Measurements from ENCODE around the gene ROCK1. TPM values are rescaled to one million over a fixed set of nuclear protein-coding genes. Genes with fewer than 3 reads are reported as not detected.

Gene ROCK1
- total and polyA plus RNA-seq, 8 donors = 50.2 to 93.2 (median 77.9) TPM

GRCh38 chr18:21115519-21116411 lies 4.2 kb upstream of the ROCK1 start:
- TF ChIP-seq CTCF (IDR thresholded peaks at IDR 0.05) = no peak
- Histone ChIP-seq H3K36me3 (no peaks in the 10 kb centered on the region), H3K4me3 (no peak overlapping the region), H3K9me3 (no peaks in the 10 kb centered on the region), H3K27me3 (no peaks in the 10 kb centered on the region), H3K4me1 (peaks cover 12 to 44% of the 10 kb centered on the region in 2 donors), H3K27ac (no peak overlapping the region)
- ATAC-seq = no peak
- no peak for DNase-seq
- intact Hi-C loops (cut with DNase I) = no loop called here

GRCh38 chr18:21112543-21113105 lies 1.0 kb upstream of the ROCK1 start:
- H3K27ac ChIP-seq = peak overlapping the region; percentile 90 to 99
- no peak for DNase-seq
- intact Hi-C loops (cut with DNase I) = no loop called here
- H3K4me1 ChIP-seq = peaks cover 18 to 46% of the 10 kb centered on the region in 2 donors
- TF ChIP-seq CTCF (IDR thresholded peaks at IDR 0.05) = no peak
- H3K27me3 ChIP-seq = no peaks in the 10 kb centered on the region
- no peak for ATAC-seq
- no peaks in the 10 kb centered on the region for H3K9me3 ChIP-seq
- no peaks in the 10 kb centered on the region for H3K36me3 ChIP-seq
- peak overlapping the region; percentile 52 to 98 for H3K4me3 ChIP-seq

- no peaks in the 10 kb centered on the region for H3K9me3 ChIP-seq
- H3K4me1 ChIP-seq = peaks cover 18 to 46% of the 10 kb centered on the region in 2 donors
- no peak for DNase-seq
- peak overlapping the region; percentile 52 to 98 for H3K4me3 ChIP-seq
- intact Hi-C loops (cut with DNase I) = no loop called here
- TF ChIP-seq CTCF (IDR thresholded peaks at IDR 0.05) = no peak
- peak overlapping the region; percentile 90 to 99 for H3K27ac ChIP-seq
- H3K27me3 ChIP-seq = no peaks in the 10 kb centered on the region
- ATAC-seq = peak; percentile 42
- no peaks in the 10 kb centered on the region for H3K36me3 ChIP-seq
Measured at GRCh38 chr18:21112140-21112473, 494 bp upstream of the ROCK1 start.

- no peak for TF ChIP-seq CTCF (IDR thresholded peaks at IDR 0.05)
- Histone ChIP-seq H3K27me3 (no peaks in the 10 kb centered on the region), H3K4me1 (peaks cover 19 to 50% of the 10 kb centered on the region in 2 donors), H3K27ac (peak overlapping the region; percentile 98 to 99), H3K36me3 (no peaks in the 10 kb centered on the region), H3K9me3 (no peaks in the 10 kb centered on the region), H3K4me3 (peak overlapping the region; percentile 95 to 98)
- ATAC-seq (peak; percentile 29), DNase-seq (peak; percentile 32 to 92 (median 50))
- intact Hi-C loops (cut with DNase I) = no loop called here
Measured at GRCh38 chr18:21110713-21111345, 784 bp downstream of the ROCK1 start.
